Measurements from ENCODE around the gene CLK2.

GRCh38 chr1:155226910-155227260 is 46.4 kb downstream of the CLK2 start:
- no peak for TF ChIP-seq EZH2phosphoT487 (IDR thresholded peaks at IDR 0.05; ENCODE audit: unreplicated experiment)
- peak in 1 of 2 experiments; percentile 26; a peak in 1 of 4 replicates for TF ChIP-seq CTCF (conservative IDR thresholded peaks at IDR 0.05; ENCODE audit: low read depth in 2 of 2)
- TF ChIP-seq EZH2 (IDR thresholded peaks at IDR 0.05; ENCODE audit: low read depth, unreplicated experiment): no peak
- TF ChIP-seq POLR2AphosphoS5 (IDR thresholded peaks at IDR 0.05; ENCODE audit: low read depth): no peak
- TF ChIP-seq REST (IDR thresholded peaks at IDR 0.05; ENCODE audit: unreplicated experiment): no peak
- TF ChIP-seq JUNB (IDR thresholded peaks at IDR 0.05; ENCODE audit: unreplicated experiment): no peak
- no peak for TF ChIP-seq CREB1 (CRISPR knock-in tag; IDR thresholded peaks at IDR 0.05; ENCODE audit: low read depth)
- TF ChIP-seq ZNF331 (CRISPR knock-in tag; IDR thresholded peaks at IDR 0.05; ENCODE audit: low read depth): no peak
- TF ChIP-seq ZNF114 (CRISPR knock-in tag; IDR thresholded peaks at IDR 0.05): no peak
